Ishikawa (cell line): Measurements from ENCODE around the gene CUEDC1.

Source experiments
- EGR1 ChIP-seq: IDR thresholded peaks from 2 replicates; pipeline ENCODE4 v1.6.1; 2012
- EP300 ChIP-seq: IDR thresholded peaks from 2 replicates; pipeline ENCODE4 v1.6.1; 2012; ENCODE audit warnings: borderline replicate concordance
- NFIC ChIP-seq: IDR thresholded peaks from 2 replicates; pipeline ENCODE4 v1.6.1; 2012
- TAF1 ChIP-seq: IDR thresholded peaks from 2 replicates; pipeline ENCODE4 v1.6.1; 2012; ENCODE audit warnings: low read depth, mild to moderate bottlenecking
- TF ChIP-seq, protein P1 (sequence below): IDR thresholded peaks from 2 replicates; pipeline ENCODE4 v1.6.1; 2012; ENCODE audit warnings: low read depth, mild to moderate bottlenecking

GRCh38 chr17:57937492-57937891, 17.7 kb downstream of the CUEDC1 start:
- no peak for TF ChIP-seq TAF1
- no peak for TF ChIP-seq EGR1
- TF ChIP-seq NFIC, result no peak
- TF ChIP-seq EP300, result no peak
- TF ChIP-seq, protein P1, sequence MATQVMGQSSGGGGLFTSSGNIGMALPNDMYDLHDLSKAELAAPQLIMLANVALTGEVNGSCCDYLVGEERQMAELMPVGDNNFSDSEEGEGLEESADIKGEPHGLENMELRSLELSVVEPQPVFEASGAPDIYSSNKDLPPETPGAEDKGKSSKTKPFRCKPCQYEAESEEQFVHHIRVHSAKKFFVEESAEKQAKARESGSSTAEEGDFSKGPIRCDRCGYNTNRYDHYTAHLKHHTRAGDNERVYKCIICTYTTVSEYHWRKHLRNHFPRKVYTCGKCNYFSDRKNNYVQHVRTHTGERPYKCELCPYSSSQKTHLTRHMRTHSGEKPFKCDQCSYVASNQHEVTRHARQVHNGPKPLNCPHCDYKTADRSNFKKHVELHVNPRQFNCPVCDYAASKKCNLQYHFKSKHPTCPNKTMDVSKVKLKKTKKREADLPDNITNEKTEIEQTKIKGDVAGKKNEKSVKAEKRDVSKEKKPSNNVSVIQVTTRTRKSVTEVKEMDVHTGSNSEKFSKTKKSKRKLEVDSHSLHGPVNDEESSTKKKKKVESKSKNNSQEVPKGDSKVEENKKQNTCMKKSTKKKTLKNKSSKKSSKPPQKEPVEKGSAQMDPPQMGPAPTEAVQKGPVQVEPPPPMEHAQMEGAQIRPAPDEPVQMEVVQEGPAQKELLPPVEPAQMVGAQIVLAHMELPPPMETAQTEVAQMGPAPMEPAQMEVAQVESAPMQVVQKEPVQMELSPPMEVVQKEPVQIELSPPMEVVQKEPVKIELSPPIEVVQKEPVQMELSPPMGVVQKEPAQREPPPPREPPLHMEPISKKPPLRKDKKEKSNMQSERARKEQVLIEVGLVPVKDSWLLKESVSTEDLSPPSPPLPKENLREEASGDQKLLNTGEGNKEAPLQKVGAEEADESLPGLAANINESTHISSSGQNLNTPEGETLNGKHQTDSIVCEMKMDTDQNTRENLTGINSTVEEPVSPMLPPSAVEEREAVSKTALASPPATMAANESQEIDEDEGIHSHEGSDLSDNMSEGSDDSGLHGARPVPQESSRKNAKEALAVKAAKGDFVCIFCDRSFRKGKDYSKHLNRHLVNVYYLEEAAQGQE, result no peak
